ENCODE measurements around the gene TNRC6B.

TNRC6B gene

GRCh38 chr22:40345815-40346184 lies 168.1 kb downstream of the TNRC6B start:
- TF ChIP-seq REST (IDR thresholded peaks at IDR 0.05; ENCODE audit: insufficient replicate concordance, low read depth) (no peak), CTCF (IDR thresholded peaks at IDR 0.05; ENCODE audit: insufficient read depth, low read length) (no peak), POLR2AphosphoS5 (IDR thresholded peaks at IDR 0.05; ENCODE audit: low read depth) (no peak), GABPA (IDR thresholded peaks at IDR 0.05; ENCODE audit: low read depth) (no peak), SPI1 (IDR thresholded peaks at IDR 0.05; ENCODE audit: borderline replicate concordance, low read depth) (no peak)
- peak; percentile 43 to 62 for DNase-seq (ENCODE audit: low read depth in 1 of 2, low spot score in 1 of 2)
- H3K4me3 ChIP-seq (replicated peaks; ENCODE audit: insufficient read depth, low read length), result peak overlapping the region; percentile 82
- peak overlapping the region; percentile 85 for H3K27ac ChIP-seq (replicated peaks)
- H3K27me3 ChIP-seq (ENCODE audit: insufficient read depth, poor library complexity, severe bottlenecking), result no peaks in the 10 kb centered on the region

- Histone ChIP-seq H3K27ac (replicated peaks) (peak within 1 kb of the TSS; percentile 85), H3K4me3 (replicated peaks; ENCODE audit: insufficient read depth, low read length) (peak within 1 kb of the TSS; percentile 82), H3K27me3 (ENCODE audit: insufficient read depth, poor library complexity, severe bottlenecking) (no peaks in the 10 kb centered on the region)
- TF ChIP-seq REST (IDR thresholded peaks at IDR 0.05; ENCODE audit: insufficient replicate concordance, low read depth) (peak; percentile 59), SPI1 (IDR thresholded peaks at IDR 0.05; ENCODE audit: borderline replicate concordance, low read depth) (peak; percentile 74; the same call in 1 of the 2 replicates), GABPA (IDR thresholded peaks at IDR 0.05; ENCODE audit: low read depth) (peak; percentile 98), POLR2AphosphoS5 (IDR thresholded peaks at IDR 0.05; ENCODE audit: low read depth) (peak; percentile 97), CTCF (IDR thresholded peaks at IDR 0.05; ENCODE audit: insufficient read depth, low read length) (no peak)
- DNase-seq (ENCODE audit: low read depth in 1 of 2, low spot score in 1 of 2), result peak; percentile 76 to 90
Observed at GRCh38 chr22:40346185-40347118, 168.7 kb downstream of the TNRC6B start, which contains the start of gene ADSL. Gene ADSL, plus strand, starts transcription at chr22:40346500. Its CDS starts 59 bp downstream, at chr22:40346559.

- DNase-seq (ENCODE audit: low read depth in 1 of 2, low spot score in 1 of 2), result no peak
- TF ChIP-seq POLR2AphosphoS5 (IDR thresholded peaks at IDR 0.05; ENCODE audit: low read depth) (no peak), REST (IDR thresholded peaks at IDR 0.05; ENCODE audit: insufficient replicate concordance, low read depth) (no peak), GABPA (IDR thresholded peaks at IDR 0.05; ENCODE audit: low read depth) (no peak), CTCF (IDR thresholded peaks at IDR 0.05; ENCODE audit: insufficient read depth, low read length) (no peak), SPI1 (IDR thresholded peaks at IDR 0.05; ENCODE audit: borderline replicate concordance, low read depth) (no peak)
- peak overlapping the region; percentile 82 for H3K4me3 ChIP-seq (replicated peaks; ENCODE audit: insufficient read depth, low read length)
- no peaks in the 10 kb centered on the region for H3K27me3 ChIP-seq (ENCODE audit: insufficient read depth, poor library complexity, severe bottlenecking)
- H3K27ac ChIP-seq (replicated peaks), result peak overlapping the region; percentile 85
Observed at GRCh38 chr22:40347300-40347699, 169.6 kb downstream of the TNRC6B start.

All from HL-60 (cell line).